ENCODE data around the gene HS3ST4. TPM values are rescaled to one million over a fixed set of nuclear protein-coding genes. Genes with fewer than 3 reads are reported as not detected.

The HS3ST4 gene
- total RNA-seq, 2 donors from 2014 or later, result 1.0 to 1.9 TPM

DNA sequence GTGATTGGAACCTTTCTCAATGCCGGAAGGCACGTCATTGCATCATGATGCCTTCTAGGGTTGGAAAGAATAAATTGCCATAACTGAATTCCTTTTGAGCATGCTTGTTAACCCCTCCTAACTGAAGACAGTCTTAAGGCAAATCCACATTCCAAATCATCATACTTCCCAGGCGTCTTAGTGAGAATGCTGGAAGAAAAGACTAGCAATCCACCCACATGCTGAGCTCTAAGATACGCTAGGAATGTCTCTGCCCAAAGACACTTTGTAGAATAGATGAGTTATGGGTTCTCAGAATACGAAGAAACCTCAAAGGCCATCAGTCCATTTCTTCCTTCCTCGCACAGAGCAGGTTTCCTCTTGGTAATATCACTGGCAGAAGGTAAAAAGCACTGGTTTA is 486.5 kb downstream of the HS3ST4 start:
- no peak for DNase-seq (ENCODE audit: low spot score)
- intact Hi-C loops (cut with DNase I), result no loop called here
- WGBS, result 84% methylated on average over 6 of the region's 6 CpGs
- Histone ChIP-seq H3K4me1 (replicated peaks) (no peaks in the 10 kb centered on the region), H3K27ac (no peak overlapping the region), H3K9me3 (no peaks in the 10 kb centered on the region), H3K27me3 (replicated peaks; ENCODE audit: insufficient read depth) (peaks cover 2% of the 10 kb centered on the region), H3K4me3 (no peak overlapping the region), H3K36me3 (no peaks in the 10 kb centered on the region)
- no peak for TF ChIP-seq POLR2AphosphoS5 (IDR thresholded peaks at IDR 0.05)

DNA sequence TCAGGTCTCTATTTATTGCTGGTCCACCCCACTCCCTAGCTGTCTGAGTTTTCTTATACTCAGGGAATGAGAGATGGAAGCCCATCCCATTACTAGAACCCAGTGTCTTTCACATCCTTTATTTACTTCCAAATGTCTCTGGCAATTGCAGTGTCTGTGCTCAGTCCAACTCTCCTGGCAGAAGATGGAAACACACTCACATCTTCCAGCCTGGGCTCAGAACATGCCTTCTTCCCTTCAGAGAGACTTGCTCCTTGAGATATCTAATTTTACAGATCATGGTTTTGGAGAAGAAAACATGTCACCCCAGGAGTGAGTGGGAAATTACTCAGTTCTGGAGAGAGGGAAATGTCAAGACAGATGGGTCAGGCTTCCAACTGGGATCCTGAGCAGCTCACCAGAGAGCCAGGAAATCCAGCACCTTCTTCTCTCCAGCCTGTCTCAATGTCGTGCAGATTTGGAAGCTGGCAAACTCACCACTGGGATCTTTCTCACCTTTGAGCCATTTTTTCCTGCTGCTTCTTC is 494.4 kb downstream of the HS3ST4 start:
- Histone ChIP-seq H3K27ac (no peak overlapping the region), H3K27me3 (replicated peaks; ENCODE audit: insufficient read depth) (no peaks in the 10 kb centered on the region), H3K4me3 (no peak overlapping the region), H3K36me3 (no peaks in the 10 kb centered on the region), H3K9me3 (no peaks in the 10 kb centered on the region), H3K4me1 (replicated peaks) (no peaks in the 10 kb centered on the region)
- WGBS, result 54% methylated on average over 1 of the region's 1 CpG
- TF ChIP-seq POLR2AphosphoS5 (IDR thresholded peaks at IDR 0.05) (no peak), POLR2A (IDR thresholded peaks at IDR 0.05) (no peak)
- TF ChIP-seq, protein P1, sequence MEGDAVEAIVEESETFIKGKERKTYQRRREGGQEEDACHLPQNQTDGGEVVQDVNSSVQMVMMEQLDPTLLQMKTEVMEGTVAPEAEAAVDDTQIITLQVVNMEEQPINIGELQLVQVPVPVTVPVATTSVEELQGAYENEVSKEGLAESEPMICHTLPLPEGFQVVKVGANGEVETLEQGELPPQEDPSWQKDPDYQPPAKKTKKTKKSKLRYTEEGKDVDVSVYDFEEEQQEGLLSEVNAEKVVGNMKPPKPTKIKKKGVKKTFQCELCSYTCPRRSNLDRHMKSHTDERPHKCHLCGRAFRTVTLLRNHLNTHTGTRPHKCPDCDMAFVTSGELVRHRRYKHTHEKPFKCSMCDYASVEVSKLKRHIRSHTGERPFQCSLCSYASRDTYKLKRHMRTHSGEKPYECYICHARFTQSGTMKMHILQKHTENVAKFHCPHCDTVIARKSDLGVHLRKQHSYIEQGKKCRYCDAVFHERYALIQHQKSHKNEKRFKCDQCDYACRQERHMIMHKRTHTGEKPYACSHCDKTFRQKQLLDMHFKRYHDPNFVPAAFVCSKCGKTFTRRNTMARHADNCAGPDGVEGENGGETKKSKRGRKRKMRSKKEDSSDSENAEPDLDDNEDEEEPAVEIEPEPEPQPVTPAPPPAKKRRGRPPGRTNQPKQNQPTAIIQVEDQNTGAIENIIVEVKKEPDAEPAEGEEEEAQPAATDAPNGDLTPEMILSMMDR (IDR thresholded peaks at IDR 0.05), result no peak
- intact Hi-C loops (cut with DNase I), result no loop called here
- DNase-seq (ENCODE audit: low spot score), result no peak

MicroRNA genes within 50 kb of the gene (microRNA counts, 767-probe panel; counts per million panel counts)
- microRNA hsa-miR-548w, result 0 to 431 counts per million in 2 donors

Small RNAs within 50 kb of the gene (microRNA-seq; reads per million reads assigned to microRNA genes)
- gene MIR548W, result not detected

Small RNAs within 50 kb of the gene (small RNA-seq; reads per million reads assigned to genes)
- 0 reads per million in 2 donors for gene HMGN2P3
- gene MIR548W, result 0 reads per million in 2 donors
- gene RNA5SP405, result 0 reads per million in 2 donors
